HepG2 (cell line): Measurements from ENCODE around the gene CHRFAM7A.
"Not testable (repeated sequence)": the region's sequence is repeated elsewhere in the genome, so short reads cannot be mapped to it uniquely, and the experiment has no call there.

Experiments
- ATM ChIP-seq: fragments of 450-650 bp; IDR thresholded peaks from 2 replicates; pipeline ENCODE4 v1.7.1; 2017; ENCODE audit warnings: mild to moderate bottlenecking, borderline replicate concordance
- KDM4B ChIP-seq: sonication (generic); formaldehyde crosslinking; IDR thresholded peaks from 2 replicates; pipeline ENCODE4 v1.4.0; 2020; ENCODE audit warnings: missing genetic modification reagents
- POLR2A ChIP-seq, 2 experiments: IDR thresholded peaks; 2 replicates each; pipeline ENCODE4 v1.6.1; 2011; ENCODE audit warnings: low read depth in 2 of 2, low read length in 2 of 2, mild to moderate bottlenecking in 1 of 2, moderate library complexity in 1 of 2; ENCODE audit not compliant: insufficient read depth in 1 of 2

- TF ChIP-seq KDM4B (CRISPR knock-in tag); ATM; POLR2A (IDR thresholded peaks at IDR 0.05; ENCODE audit: insufficient read depth in 1 of 2, low read depth in 2 of 2, low read length in 2 of 2): not testable (repeated sequence)
These were observed 26.1 kb downstream of the CHRFAM7A start for GRCh38 chr15:30367246-30367645.
